ENCODE results near the gene CCDC144A.
"Not testable (repeated sequence)": the region's sequence is repeated elsewhere in the genome, so short reads cannot be mapped to it uniquely, and the experiment has no call there.

Gene CCDC144A

GRCh38 chr17:16751224-16751923 lies 61.3 kb downstream of the CCDC144A start:
- TF ChIP-seq CTCF (IDR thresholded peaks at IDR 0.05; ENCODE audit: low read depth, low read length): peak; percentile 36
- DNase-seq (ENCODE audit: low read depth in 2 of 2): peak; percentile 15 to 23

DNA sequence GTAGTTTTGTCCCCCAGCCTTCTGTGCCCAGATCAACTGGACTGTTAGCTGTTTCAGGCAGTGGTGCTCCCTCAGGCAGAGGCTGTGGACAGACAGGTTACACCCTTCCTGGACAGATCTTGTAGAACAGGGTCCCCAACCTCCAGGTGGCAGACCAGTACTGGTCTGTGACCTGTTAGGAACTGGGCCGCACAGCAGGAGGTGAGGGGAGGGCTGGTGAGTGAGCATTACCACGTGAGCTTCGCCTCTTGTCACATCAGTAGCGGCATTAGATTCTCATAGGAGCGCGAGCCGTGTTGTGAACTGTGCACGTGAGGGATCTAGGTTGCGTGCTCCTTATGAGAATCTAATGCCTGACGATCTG lies 61.9 kb downstream of the CCDC144A start:
- H3K4me3 ChIP-seq (replicated peaks in 1 of 2; ENCODE audit: low read depth in 2 of 2, low read length in 2 of 2); DNase-seq (ENCODE audit: low read depth in 2 of 2): not testable (repeated sequence)

More at GRCh38 chr17:16751224-16751923, 61.3 kb downstream of the CCDC144A start:
- H3K4me3 ChIP-seq (replicated peaks in 1 of 2; ENCODE audit: low read depth in 2 of 2, low read length in 2 of 2): not testable (repeated sequence)

DNA sequence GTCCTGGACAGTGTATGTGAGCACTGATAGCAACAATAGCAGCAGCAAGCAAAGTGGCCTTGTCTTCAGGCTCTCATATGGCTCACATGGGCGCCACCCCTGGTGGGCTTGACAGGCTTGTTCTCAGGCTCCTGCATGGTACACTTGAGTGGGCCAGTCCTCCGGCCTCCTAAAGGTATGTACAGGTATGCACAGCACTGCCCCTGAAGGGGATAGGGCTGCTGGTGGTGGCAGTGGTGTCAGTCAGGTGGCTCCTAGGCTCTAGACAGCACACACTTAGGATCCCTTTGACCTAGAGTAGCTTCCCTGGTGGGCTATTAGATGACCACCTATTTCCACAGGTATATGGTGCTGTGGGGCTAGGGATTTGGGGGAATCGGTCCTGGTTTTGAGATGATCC lies 67.5 kb downstream of the CCDC144A start:
- H3K4me3 ChIP-seq (replicated peaks in 1 of 2; ENCODE audit: low read depth in 2 of 2, low read length in 2 of 2); DNase-seq (ENCODE audit: low read depth in 2 of 2): not testable (repeated sequence)

DNA sequence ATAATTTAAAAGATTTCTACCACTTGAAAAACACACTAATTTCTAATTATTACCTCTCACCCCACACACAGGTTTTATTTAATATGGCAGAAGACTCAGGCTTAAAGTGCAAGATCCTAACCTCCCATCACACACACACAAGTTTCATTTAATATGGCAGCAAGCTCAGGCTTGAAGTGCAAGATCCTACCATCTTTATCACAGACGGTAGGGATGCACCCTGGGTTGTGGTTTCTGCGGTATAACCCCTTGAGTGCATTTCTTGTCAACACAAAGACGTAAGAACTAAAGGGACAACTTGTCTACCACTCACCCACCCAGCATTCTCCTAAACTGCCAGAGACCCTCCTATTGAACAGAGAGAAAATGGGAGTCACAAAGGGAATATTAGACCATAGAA lies 68.1 kb downstream of the CCDC144A start:
- not testable (repeated sequence) for H3K4me3 ChIP-seq (replicated peaks in 1 of 2; ENCODE audit: low read depth in 2 of 2, low read length in 2 of 2); DNase-seq (ENCODE audit: low read depth in 2 of 2)

DNA sequence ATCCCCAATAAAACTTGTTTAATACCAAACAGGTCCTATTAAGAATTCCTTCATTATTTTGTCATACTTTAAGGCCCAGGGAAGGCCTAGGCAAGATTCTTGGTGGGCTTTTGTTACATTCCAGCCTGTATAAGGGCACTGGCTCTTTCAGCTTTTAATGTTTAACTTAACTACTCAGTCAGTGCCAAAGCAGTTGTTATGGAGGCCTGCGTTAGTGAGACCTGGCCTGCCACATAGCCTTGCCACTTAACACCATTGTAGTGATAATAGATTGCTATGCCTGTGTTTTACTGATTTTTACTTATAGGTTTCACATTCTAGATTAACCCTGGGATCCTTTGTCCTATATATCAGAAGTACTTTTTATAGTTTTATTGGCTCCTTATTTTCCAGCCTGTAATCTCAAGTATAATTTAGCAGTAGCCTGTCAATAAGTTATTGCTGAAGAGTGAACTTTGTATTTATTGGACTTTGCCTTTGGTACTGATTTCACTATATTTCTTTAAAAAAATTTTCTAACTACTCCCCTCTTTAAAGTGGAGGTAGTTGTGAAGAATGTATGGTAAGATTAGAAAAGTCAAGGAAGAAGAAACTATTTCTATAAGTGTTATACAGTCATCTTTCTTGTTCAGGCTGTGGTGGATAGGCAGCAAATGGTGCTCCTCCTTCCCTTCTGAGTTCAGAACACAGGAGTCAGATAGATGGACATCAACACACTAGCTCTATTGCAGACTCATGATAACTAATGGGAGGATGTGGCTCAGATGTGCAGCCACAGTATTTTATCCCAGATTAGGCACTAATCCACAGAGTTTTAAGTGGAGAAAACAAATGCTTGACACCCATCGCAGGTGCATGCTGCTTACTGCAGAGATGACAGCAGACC lies 78.5 kb downstream of the CCDC144A start:
- not testable (repeated sequence) for H3K4me3 ChIP-seq (replicated peaks in 1 of 2; ENCODE audit: low read depth in 2 of 2, low read length in 2 of 2); DNase-seq (ENCODE audit: low read depth in 2 of 2)

- H3K4me3 ChIP-seq (replicated peaks in 1 of 2; ENCODE audit: low read depth in 2 of 2, low read length in 2 of 2): not testable (repeated sequence)
Observed at GRCh38 chr17:16772394-16773145, 82.5 kb downstream of the CCDC144A start.

GRCh38 chr17:16773146-16773522 lies 83.1 kb downstream of the CCDC144A start:
- DNase-seq (ENCODE audit: low read depth in 2 of 2); H3K4me3 ChIP-seq (replicated peaks in 1 of 2; ENCODE audit: low read depth in 2 of 2, low read length in 2 of 2): not testable (repeated sequence)

More at GRCh38 chr17:16772394-16773145, 82.5 kb downstream of the CCDC144A start:
- DNase-seq (ENCODE audit: low read depth in 2 of 2): not testable (repeated sequence)

GRCh38 chr17:16787851-16788250 lies 97.8 kb downstream of the CCDC144A start:
- not testable (repeated sequence) for DNase-seq (ENCODE audit: low read depth in 2 of 2); H3K4me3 ChIP-seq (replicated peaks in 1 of 2; ENCODE audit: low read depth in 2 of 2, low read length in 2 of 2)

DNA sequence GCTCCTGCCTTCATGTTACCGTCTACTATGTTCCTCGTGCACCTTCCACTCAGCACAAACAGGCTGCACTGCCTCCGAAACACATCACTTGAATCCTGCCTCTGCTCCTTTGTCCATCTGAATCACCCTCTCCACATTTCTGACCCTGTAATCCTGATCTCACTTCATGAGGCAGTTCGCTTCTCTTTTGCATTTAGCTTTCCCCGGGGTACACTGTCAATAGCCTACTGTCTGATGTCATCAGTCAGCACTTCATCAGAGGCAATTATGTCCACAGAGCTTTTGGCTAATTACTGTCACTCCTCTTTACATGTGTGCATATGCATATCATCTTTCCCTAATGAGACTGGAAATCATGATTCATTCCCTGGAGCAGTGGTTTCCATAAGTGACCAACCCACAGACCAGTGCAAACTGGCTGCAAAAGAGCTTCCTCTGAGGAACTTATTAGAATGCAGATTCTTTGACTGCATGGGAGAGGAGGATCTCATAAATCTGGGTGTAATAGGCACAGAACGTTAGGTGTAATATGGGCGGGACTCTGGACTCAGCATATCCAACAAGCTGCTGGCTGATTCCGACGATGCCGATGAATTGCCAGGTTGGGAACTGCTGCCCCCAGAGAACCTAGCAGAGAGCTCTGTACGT lies 99.0 kb downstream of the CCDC144A start:
- DNase-seq (ENCODE audit: low read depth in 2 of 2); H3K4me3 ChIP-seq (replicated peaks in 1 of 2; ENCODE audit: low read depth in 2 of 2, low read length in 2 of 2): not testable (repeated sequence)

DNA sequence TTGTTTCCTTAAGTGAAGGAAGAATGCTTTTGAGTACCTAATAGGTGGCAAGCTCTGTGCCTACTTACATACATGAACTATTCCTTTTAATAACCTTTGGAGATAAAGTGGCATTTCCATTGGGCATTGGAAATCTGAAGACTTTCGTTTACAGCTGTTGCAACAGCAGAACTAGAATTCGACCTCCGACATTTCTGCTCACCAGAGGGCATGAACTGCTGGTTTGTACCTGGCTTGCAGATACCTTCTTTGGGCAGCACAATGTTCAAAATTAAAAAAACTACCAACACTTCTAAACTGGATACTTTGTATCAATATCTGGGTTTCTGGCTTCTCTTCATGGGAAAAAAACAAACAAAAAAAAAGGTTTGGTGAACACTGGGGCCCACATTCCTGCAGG lies 99.6 kb downstream of the CCDC144A start:
- not testable (repeated sequence) for H3K4me3 ChIP-seq (replicated peaks in 1 of 2; ENCODE audit: low read depth in 2 of 2, low read length in 2 of 2); DNase-seq (ENCODE audit: low read depth in 2 of 2)

GRCh38 chr17:16790313-16790871 lies 100.4 kb downstream of the CCDC144A start:
- not testable (repeated sequence) for DNase-seq (ENCODE audit: low read depth in 2 of 2); H3K4me3 ChIP-seq (replicated peaks in 1 of 2; ENCODE audit: low read depth in 2 of 2, low read length in 2 of 2)

- DNase-seq (ENCODE audit: low read depth in 2 of 2): peak in 1 of 2 donors; percentile 10
- H3K4me3 ChIP-seq (replicated peaks in 1 of 2; ENCODE audit: low read depth in 2 of 2, low read length in 2 of 2): not testable (repeated sequence)
Observed at GRCh38 chr17:16794215-16794614, 104.2 kb downstream of the CCDC144A start.

GRCh38 chr17:16795894-16796293 lies 105.9 kb downstream of the CCDC144A start:
- not testable (repeated sequence) for H3K4me3 ChIP-seq (replicated peaks in 1 of 2; ENCODE audit: low read depth in 2 of 2, low read length in 2 of 2); DNase-seq (ENCODE audit: low read depth in 2 of 2)

GRCh38 chr17:16804851-16805250 lies 114.8 kb downstream of the CCDC144A start:
- DNase-seq (ENCODE audit: low read depth in 2 of 2); H3K4me3 ChIP-seq (replicated peaks in 1 of 2; ENCODE audit: low read depth in 2 of 2, low read length in 2 of 2): not testable (repeated sequence)

GRCh38 chr17:16806599-16806998 lies 116.6 kb downstream of the CCDC144A start:
- not testable (repeated sequence) for H3K4me3 ChIP-seq (replicated peaks in 1 of 2; ENCODE audit: low read depth in 2 of 2, low read length in 2 of 2); DNase-seq (ENCODE audit: low read depth in 2 of 2)

DNA sequence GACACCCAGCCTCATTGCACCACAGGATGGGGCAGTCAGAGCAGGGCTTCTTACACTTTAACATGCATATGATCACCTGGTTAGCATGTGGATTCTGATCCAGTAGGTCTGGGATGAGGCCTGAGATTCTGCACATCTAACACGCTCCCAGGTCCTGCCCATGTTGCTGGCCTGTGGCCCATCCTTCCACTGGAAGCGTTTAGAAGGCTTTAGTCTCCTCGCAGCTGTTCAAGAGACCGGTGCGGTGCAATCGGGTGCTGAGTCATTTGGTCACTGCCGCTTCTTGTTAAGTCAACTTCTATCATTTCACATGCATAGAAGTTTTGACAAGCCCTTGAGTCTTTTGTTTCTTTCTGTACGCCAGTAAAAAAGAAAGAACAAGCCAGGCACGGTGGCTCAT lies 117.6 kb downstream of the CCDC144A start:
- DNase-seq (ENCODE audit: low read depth in 2 of 2); H3K4me3 ChIP-seq (replicated peaks in 1 of 2; ENCODE audit: low read depth in 2 of 2, low read length in 2 of 2): not testable (repeated sequence)

Measured in cardiac fibroblast (primary cell).